Memory B cell (primary cell): ENCODE results near the gene TMEM119.
"Not testable (repeated sequence)": the region's sequence is repeated elsewhere in the genome, so short reads cannot be mapped to it uniquely, and the experiment has no call there.

ENCODE experiments used
- ATAC-seq: fragments of 150-1000 bp; cut with Tn5 transposase; 2 replicates; pipeline ENCODE4 v1.10.0; 2021; ENCODE audit warnings: low read depth, mild to moderate bottlenecking, moderate library complexity
- DNase-seq, 2 donors: peaks; one replicate each; pipeline ENCODE4 v3.0.0; 2022; ENCODE audit warnings: low spot score in 2 of 2
- H3K27ac Mint-ChIP-seq: one replicate; pipeline ENCODE4 v1.8.0; 2022; ENCODE audit warnings: mild to moderate bottlenecking, moderate library complexity, mixed read lengths
- H3K27me3 Mint-ChIP-seq: one replicate; pipeline ENCODE4 v1.8.0; 2022; ENCODE audit warnings: mixed read lengths
- H3K36me3 Mint-ChIP-seq: one replicate; pipeline ENCODE4 v1.8.0; 2022; ENCODE audit warnings: mild to moderate bottlenecking, mixed read lengths
- H3K4me1 Mint-ChIP-seq: one replicate; pipeline ENCODE4 v1.8.0; 2022; ENCODE audit warnings: mixed read lengths
- H3K4me3 Mint-ChIP-seq: one replicate; pipeline ENCODE4 v1.8.0; 2022; ENCODE audit warnings: mild to moderate bottlenecking, moderate library complexity, mixed read lengths
- H3K9me3 Mint-ChIP-seq: one replicate; pipeline ENCODE4 v1.8.0; 2022; ENCODE audit warnings: mixed read lengths

Gene TMEM119

GRCh38 chr12:108559748-108560147 lies 38.1 kb downstream of the TMEM119 start:
- Mint-ChIP-seq H3K27ac (peak overlapping the region; percentile 100), H3K9me3 (no peaks in the 10 kb centered on the region), H3K27me3 (no peaks in the 10 kb centered on the region), H3K4me1 (peaks cover 34% of the 10 kb centered on the region), H3K36me3 (peaks cover 5% of the 10 kb centered on the region), H3K4me3 (peak overlapping the region; percentile 100)
- DNase-seq (no peak), ATAC-seq (no peak)

DNA sequence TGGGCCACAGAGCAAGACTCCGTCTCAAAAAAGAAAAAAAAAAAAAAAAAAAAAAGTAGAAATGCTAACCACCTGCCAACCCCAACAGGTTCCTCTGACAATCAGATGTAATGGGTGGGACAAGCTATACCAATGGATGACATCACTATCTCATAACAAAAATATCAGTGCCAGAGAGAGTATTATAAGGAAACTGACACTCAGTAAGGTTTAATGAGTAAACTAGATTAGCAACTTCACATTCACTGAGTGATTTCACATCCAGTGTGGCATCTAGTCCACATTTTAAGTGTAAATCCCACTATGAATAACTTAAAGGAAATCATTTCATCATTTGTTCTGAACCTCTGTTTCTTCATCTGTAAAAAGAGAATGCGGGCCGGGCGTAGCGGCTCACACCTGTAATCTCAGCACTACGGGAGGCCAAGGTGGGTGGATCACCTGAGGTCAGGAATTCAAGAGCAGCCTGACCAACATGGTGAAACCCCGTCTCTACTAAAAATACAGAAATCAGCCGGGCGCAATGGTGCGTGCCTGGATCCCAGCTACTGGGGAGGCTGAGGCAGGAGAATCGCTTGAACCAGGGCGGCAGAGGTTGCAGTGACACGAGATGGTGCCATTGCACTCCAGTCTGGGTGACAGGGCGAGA lies 38.8 kb downstream of the TMEM119 start:
- H3K27ac Mint-ChIP-seq, result peak overlapping the region; percentile 100
- peaks cover 5% of the 10 kb centered on the region for H3K36me3 Mint-ChIP-seq
- no peak for ATAC-seq
- peak overlapping the region; percentile 61 for H3K4me3 Mint-ChIP-seq
- H3K9me3 Mint-ChIP-seq, result no peaks in the 10 kb centered on the region
- no peaks in the 10 kb centered on the region for H3K27me3 Mint-ChIP-seq
- H3K4me1 Mint-ChIP-seq, result peaks cover 36% of the 10 kb centered on the region
- no peak for DNase-seq

GRCh38 chr12:108555383-108555782 lies 42.5 kb downstream of the TMEM119 start:
- not testable (repeated sequence) for ATAC-seq, H3K27ac Mint-ChIP-seq, H3K36me3 Mint-ChIP-seq

GRCh38 chr12:108553799-108554198 lies 44.1 kb downstream of the TMEM119 start:
- peaks cover 50% of the 10 kb centered on the region for H3K4me1 Mint-ChIP-seq
- no peak for ATAC-seq
- no peak overlapping the region for H3K27ac Mint-ChIP-seq
- no peaks in the 10 kb centered on the region for H3K27me3 Mint-ChIP-seq
- peaks cover 10% of the 10 kb centered on the region for H3K36me3 Mint-ChIP-seq
- DNase-seq, result peak in 1 of 2 donors; percentile 4
- no peaks in the 10 kb centered on the region for H3K9me3 Mint-ChIP-seq
- H3K4me3 Mint-ChIP-seq, result peak overlapping the region; percentile 1

More at GRCh38 chr12:108555383-108555782, 42.5 kb downstream of the TMEM119 start:
- H3K27me3 Mint-ChIP-seq, H3K4me3 Mint-ChIP-seq, H3K9me3 Mint-ChIP-seq: not testable (repeated sequence)
- H3K4me1 Mint-ChIP-seq, result peaks cover 58% of the 10 kb centered on the region
- DNase-seq, result peak in 1 of 2 donors; percentile 2

GRCh38 chr12:108551535-108551934 lies 46.3 kb downstream of the TMEM119 start:
- Mint-ChIP-seq H3K27ac (no peak overlapping the region), H3K36me3 (peaks cover 15% of the 10 kb centered on the region), H3K4me3 (peak overlapping the region; percentile 39), H3K9me3 (no peaks in the 10 kb centered on the region), H3K4me1 (peaks cover 41% of the 10 kb centered on the region), H3K27me3 (no peaks in the 10 kb centered on the region)
- ATAC-seq (no peak), DNase-seq (no peak)

- H3K27me3 Mint-ChIP-seq, result no peaks in the 10 kb centered on the region
- H3K27ac Mint-ChIP-seq, result no peak overlapping the region
- H3K4me3 Mint-ChIP-seq, result no peak overlapping the region
- ATAC-seq (no peak), DNase-seq (peak in 1 of 2 donors; percentile 3)
- H3K4me1 Mint-ChIP-seq, result peaks cover 38% of the 10 kb centered on the region
- peaks cover 25% of the 10 kb centered on the region for H3K36me3 Mint-ChIP-seq
- H3K9me3 Mint-ChIP-seq, result no peaks in the 10 kb centered on the region
Measured at GRCh38 chr12:108548954-108549521, 48.8 kb downstream of the TMEM119 start.

GRCh38 chr12:108547686-108548085 lies 50.2 kb downstream of the TMEM119 start:
- peaks cover 33% of the 10 kb centered on the region for H3K4me1 Mint-ChIP-seq
- H3K9me3 Mint-ChIP-seq, result no peaks in the 10 kb centered on the region
- peak overlapping the region; percentile 47 for H3K27ac Mint-ChIP-seq
- no peak overlapping the region for H3K4me3 Mint-ChIP-seq
- H3K36me3 Mint-ChIP-seq, result peaks cover 31% of the 10 kb centered on the region
- ATAC-seq (no peak), DNase-seq (peak in 1 of 2 donors; percentile 3)
- no peaks in the 10 kb centered on the region for H3K27me3 Mint-ChIP-seq

- DNase-seq, result no peak
- Mint-ChIP-seq H3K36me3 (peaks cover 30% of the 10 kb centered on the region), H3K4me1 (peaks cover 22% of the 10 kb centered on the region), H3K9me3 (no peaks in the 10 kb centered on the region), H3K27ac (no peak overlapping the region), H3K27me3 (no peaks in the 10 kb centered on the region), H3K4me3 (no peak overlapping the region)
- ATAC-seq, result no peak
Measured at GRCh38 chr12:108543652-108544051, 54.2 kb downstream of the TMEM119 start.

GRCh38 chr12:108542320-108542719 lies 55.6 kb downstream of the TMEM119 start:
- peak overlapping the region; percentile 90 for H3K27ac Mint-ChIP-seq
- H3K4me3 Mint-ChIP-seq, result peak overlapping the region; percentile 5
- ATAC-seq, result no peak
- H3K4me1 Mint-ChIP-seq, result peaks cover 22% of the 10 kb centered on the region
- no peak for DNase-seq
- no peaks in the 10 kb centered on the region for H3K9me3 Mint-ChIP-seq
- peaks cover 30% of the 10 kb centered on the region for H3K36me3 Mint-ChIP-seq
- no peaks in the 10 kb centered on the region for H3K27me3 Mint-ChIP-seq
